DND-41 (cell line): Measurements from ENCODE around the gene TYMS.

Experiments
- EZH2 ChIP-seq: IDR thresholded peaks from 3 replicates; pipeline ENCODE4 v1.6.1; 2012; ENCODE audit warnings: borderline replicate concordance, low read depth, mild to moderate bottlenecking, moderate library complexity, low read length, inconsistent platforms; ENCODE audit not compliant: severe bottlenecking
- TF ChIP-seq, protein P1 (sequence below): IDR thresholded peaks from 2 replicates; pipeline ENCODE4 v1.5.1; 2012; ENCODE audit warnings: borderline replicate concordance, low read length, moderate library complexity, mild to moderate bottlenecking; ENCODE audit not compliant: poor library complexity, severe bottlenecking; ENCODE audit errors: extremely low read depth

DNA sequence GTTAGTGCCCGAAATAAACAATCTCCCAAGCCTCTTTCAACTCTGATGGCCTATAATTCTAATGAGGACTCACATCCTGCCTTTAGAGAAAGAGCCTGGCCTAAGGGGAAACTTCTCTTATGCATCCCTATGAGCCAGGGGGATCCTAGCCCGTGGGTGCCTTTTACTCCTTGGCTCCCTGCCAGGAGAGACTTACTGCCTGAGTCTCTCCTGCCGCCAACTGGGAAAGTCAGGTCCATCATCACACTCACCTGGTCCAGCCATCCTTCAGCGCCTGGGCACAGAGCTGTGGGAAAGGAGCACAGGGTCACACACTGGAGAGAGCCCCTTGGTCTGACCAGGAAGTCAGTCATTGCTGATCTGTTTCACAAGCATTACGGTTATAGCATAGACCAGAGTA, 30.9 kb downstream of the TYMS start:
- TF ChIP-seq, protein P1, sequence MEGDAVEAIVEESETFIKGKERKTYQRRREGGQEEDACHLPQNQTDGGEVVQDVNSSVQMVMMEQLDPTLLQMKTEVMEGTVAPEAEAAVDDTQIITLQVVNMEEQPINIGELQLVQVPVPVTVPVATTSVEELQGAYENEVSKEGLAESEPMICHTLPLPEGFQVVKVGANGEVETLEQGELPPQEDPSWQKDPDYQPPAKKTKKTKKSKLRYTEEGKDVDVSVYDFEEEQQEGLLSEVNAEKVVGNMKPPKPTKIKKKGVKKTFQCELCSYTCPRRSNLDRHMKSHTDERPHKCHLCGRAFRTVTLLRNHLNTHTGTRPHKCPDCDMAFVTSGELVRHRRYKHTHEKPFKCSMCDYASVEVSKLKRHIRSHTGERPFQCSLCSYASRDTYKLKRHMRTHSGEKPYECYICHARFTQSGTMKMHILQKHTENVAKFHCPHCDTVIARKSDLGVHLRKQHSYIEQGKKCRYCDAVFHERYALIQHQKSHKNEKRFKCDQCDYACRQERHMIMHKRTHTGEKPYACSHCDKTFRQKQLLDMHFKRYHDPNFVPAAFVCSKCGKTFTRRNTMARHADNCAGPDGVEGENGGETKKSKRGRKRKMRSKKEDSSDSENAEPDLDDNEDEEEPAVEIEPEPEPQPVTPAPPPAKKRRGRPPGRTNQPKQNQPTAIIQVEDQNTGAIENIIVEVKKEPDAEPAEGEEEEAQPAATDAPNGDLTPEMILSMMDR, result no peak
- no peak for TF ChIP-seq EZH2
